Thoracic aorta (tissue), 2 donors: ENCODE measurements around the gene SLCO2A1. TPM values are rescaled to one million over a fixed set of nuclear protein-coding genes. Genes with fewer than 3 reads are reported as not detected.

Experiments
- ATAC-seq: fragments of 150-250 bp; one replicate; pipeline ENCODE4 v1.8.0; 2017; ENCODE audit warnings: low read depth; ENCODE audit not compliant: insufficient number of reproducible peaks, low FRiP score
- DNase-seq: peaks from one replicate; pipeline ENCODE4 v3.0.0-alpha.2; 2020; ENCODE audit warnings: low spot score
- H3K27ac ChIP-seq, 2 donors: fragments of 200-600 bp; sonication (generic); 1 replicate in 1 of 2; 2 replicates in 1 of 2; pipeline ENCODE4 v1.5.1; 2016; ENCODE audit warnings: mild to moderate bottlenecking in 2 of 2, moderate library complexity in 2 of 2
- H3K27me3 ChIP-seq: fragments of 200-600 bp; sonication (generic); replicated peaks from 2 replicates; pipeline ENCODE4 v1.6.0; 2016; ENCODE audit warnings: mild to moderate bottlenecking; ENCODE audit not compliant: insufficient read depth
- H3K36me3 ChIP-seq: fragments of 200-600 bp; sonication (generic); one replicate; pipeline ENCODE4 v1.5.1; 2016
- H3K4me1 ChIP-seq, 2 donors: fragments of 200-600 bp; sonication (generic); 1 replicate in 1 of 2; 2 replicates in 1 of 2; pipeline versions ENCODE4 v1.5.1 to v1.6.0; 2016; ENCODE audit warnings: low read depth in 2 of 2, mild to moderate bottlenecking in 1 of 2; ENCODE audit not compliant: control insufficient read depth in 1 of 2
- H3K4me3 ChIP-seq: fragments of 200-600 bp; sonication (generic); 2 replicates; pipeline ENCODE4 v1.5.1; 2016; ENCODE audit warnings: mild to moderate bottlenecking
- H3K9me3 ChIP-seq: fragments of 200-600 bp; sonication (generic); 2 replicates; pipeline ENCODE4 v1.5.1; 2016
- total RNA-seq, 2 donors: library from RNA; depleted of rRNA; stranded (reverse); fragments of >200 nt; gene quantifications; one replicate each; pipeline versions ENCODE4 v1.1.0 to v1.2.3, GENCODE V29; 2016
- TF ChIP-seq, protein P1 (sequence below): fragments of 200-600 bp; sonication (generic); IDR thresholded peaks from one replicate; pipeline ENCODE4 v1.5.1; 2019; ENCODE audit warnings: antibody characterized with exemption

The SLCO2A1 gene
- total RNA-seq, 2 donors from 2014 or later, result 7.9 to 115 TPM

DNA sequence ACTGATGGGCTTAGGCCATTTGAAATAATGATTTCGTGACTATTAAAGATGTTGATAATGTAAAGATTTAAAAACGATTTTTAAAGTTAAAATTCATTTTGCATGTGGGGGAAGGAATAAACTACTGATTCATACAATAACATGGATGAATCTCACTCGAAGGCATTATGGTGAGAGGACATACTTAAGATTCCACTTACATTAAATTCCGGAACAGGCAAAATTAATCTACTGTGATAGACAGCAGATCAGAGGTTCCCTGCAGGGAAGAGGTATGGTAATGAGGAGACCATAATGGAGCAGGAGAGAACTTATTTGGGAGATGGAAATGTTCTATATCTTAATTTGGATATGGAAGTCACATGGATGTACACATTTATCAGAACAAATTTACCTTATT lies 105.7 kb downstream of the SLCO2A1 start:
- H3K27ac ChIP-seq, result no peak overlapping the region
- ATAC-seq (no peak), DNase-seq (no peak)
- no peak overlapping the region for H3K4me3 ChIP-seq
- no peaks in the 10 kb centered on the region for H3K27me3 ChIP-seq
- peaks cover 4 to 12% of the 10 kb centered on the region in 2 donors for H3K4me1 ChIP-seq
- TF ChIP-seq, protein P1, sequence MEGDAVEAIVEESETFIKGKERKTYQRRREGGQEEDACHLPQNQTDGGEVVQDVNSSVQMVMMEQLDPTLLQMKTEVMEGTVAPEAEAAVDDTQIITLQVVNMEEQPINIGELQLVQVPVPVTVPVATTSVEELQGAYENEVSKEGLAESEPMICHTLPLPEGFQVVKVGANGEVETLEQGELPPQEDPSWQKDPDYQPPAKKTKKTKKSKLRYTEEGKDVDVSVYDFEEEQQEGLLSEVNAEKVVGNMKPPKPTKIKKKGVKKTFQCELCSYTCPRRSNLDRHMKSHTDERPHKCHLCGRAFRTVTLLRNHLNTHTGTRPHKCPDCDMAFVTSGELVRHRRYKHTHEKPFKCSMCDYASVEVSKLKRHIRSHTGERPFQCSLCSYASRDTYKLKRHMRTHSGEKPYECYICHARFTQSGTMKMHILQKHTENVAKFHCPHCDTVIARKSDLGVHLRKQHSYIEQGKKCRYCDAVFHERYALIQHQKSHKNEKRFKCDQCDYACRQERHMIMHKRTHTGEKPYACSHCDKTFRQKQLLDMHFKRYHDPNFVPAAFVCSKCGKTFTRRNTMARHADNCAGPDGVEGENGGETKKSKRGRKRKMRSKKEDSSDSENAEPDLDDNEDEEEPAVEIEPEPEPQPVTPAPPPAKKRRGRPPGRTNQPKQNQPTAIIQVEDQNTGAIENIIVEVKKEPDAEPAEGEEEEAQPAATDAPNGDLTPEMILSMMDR, result no peak
- H3K36me3 ChIP-seq, result no peaks in the 10 kb centered on the region
- no peaks in the 10 kb centered on the region for H3K9me3 ChIP-seq

DNA sequence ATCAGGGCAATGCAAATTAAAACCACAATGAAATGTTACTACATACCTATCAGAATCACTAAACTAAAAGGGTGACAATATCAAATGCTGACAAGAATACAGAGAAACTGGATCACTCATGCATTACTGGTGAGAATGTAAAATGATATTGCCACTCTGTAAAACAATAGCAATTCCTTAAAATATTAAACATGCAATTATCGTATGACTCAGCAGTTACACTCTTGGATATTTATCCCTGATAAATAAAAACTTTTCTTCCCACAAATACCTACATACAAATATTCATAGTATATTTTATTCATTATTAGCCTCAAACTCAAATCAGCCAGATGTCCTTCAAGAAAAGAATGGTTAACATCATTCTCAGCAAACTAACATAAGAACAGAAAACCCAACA lies 108.1 kb downstream of the SLCO2A1 start:
- Histone ChIP-seq H3K27me3 (no peaks in the 10 kb centered on the region), H3K4me3 (no peak overlapping the region), H3K27ac (no peak overlapping the region), H3K4me1 (no peaks in the 10 kb centered on the region), H3K9me3 (no peaks in the 10 kb centered on the region), H3K36me3 (no peaks in the 10 kb centered on the region)
- TF ChIP-seq, protein P1, result no peak
- ATAC-seq, result no peak
- DNase-seq, result no peak

DNA sequence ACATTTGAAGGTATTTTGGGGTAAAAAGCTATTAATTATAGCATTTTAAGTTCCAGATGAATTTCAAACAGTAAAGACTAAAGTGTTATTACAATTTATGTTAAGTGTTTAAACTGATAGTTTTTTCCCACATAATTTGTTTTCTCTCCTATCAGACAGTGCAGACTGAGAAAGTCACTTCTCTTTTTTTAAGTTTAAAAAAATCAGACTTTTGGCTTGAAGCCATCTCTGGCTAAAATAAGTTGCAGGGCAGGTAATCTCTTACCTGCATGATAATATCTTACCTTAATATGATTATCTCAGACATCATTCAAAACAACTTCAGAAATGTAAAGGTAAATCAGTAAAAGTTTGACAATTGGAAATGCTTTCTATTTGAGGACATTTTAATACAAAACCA lies 112.6 kb downstream of the SLCO2A1 start:
- TF ChIP-seq, protein P1, result no peak
- H3K4me3 ChIP-seq, result no peak overlapping the region
- no peaks in the 10 kb centered on the region for H3K36me3 ChIP-seq
- no peak for DNase-seq
- no peak for ATAC-seq
- H3K9me3 ChIP-seq, result no peaks in the 10 kb centered on the region
- no peaks in the 10 kb centered on the region for H3K27me3 ChIP-seq
- no peak overlapping the region for H3K27ac ChIP-seq
- H3K4me1 ChIP-seq, result no peaks in the 10 kb centered on the region

DNA sequence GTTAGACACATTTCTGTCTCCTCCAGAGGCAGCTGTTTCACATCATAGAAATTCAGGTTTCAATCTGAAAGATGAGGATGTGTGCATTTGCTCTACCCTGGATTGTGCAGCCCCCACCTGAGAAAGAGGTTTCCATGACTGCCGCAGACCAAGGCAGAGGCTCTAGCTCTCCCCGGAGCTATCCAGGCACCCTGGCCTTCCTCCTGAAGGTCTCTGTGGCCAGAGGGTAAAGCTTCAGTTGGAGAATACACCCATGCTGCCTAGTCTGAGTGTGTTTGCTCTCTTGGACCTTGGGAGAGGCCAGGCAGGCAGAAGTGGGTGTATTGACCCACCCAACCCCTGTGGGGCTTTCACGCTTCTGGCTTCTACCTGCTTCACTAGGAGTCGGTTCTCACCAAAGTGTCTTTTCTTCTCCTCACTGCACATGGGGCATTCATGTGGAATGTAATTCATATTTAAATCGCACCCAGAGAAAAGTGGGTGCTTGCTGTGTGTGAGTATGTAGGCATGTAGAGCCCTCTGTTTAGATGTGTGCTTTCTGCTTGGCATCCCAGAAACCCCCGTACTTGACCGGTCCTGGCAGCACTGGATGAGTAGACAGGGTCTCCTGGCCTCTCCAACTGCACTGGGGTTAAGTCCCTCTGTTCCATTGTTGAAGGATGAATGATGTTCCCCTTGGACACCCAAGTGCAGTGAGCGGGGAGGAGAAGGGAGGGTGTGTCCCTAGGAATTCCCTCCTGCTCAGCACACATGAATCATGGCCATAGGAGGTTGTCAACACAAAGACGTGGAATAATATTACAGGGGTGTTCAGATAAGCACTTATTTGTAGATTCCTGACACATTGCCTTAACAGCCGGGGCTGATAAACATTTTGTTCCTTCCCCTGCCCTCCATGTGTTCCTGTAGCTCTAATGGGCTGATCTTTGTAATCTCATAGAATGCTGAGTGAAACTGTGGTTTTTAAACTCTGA lies 113.8 kb downstream of the SLCO2A1 start:
- Histone ChIP-seq H3K27ac (no peak overlapping the region), H3K4me1 (no peaks in the 10 kb centered on the region), H3K9me3 (no peaks in the 10 kb centered on the region), H3K27me3 (no peaks in the 10 kb centered on the region), H3K4me3 (no peak overlapping the region), H3K36me3 (no peaks in the 10 kb centered on the region)
- ATAC-seq, result no peak
- no peak for DNase-seq
- TF ChIP-seq, protein P1, result no peak

DNA sequence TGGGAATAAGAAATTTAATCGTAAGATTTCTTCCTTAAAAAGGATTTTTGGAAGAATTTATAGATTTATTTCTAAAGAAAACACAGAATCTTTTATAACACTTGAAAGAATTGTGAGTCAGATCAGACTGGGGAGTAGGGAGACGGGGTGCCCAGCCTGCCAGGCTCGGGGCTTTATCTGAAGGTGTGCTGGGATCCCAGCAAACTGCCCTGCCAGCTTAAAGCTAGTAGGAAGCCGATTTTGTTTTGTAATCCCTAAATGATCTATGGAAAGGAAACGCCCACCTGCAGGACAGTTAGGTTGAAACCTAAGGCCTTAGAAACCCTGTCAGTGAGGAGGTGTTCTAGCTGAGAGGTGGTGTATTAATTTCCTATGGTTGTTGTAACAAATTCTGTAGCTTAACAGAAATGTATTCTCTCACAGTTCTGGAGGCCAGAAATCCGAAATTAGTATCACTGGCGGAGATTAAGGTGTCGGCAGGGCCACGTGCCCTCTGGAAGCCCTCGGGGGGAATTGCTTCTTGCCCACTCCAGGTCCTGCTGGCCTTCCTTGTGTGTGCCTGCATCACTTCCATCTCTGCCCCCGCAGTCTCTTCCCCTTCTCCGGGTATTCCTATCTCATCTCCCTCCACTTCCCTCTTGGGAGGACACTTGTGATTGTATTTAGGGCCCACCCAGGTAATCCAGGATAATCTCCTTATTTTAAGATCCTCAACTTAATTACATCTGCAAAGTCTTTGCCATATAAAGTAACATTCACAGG lies 114.7 kb downstream of the SLCO2A1 start:
- H3K27ac ChIP-seq, result no peak overlapping the region
- no peak for ATAC-seq
- no peaks in the 10 kb centered on the region for H3K4me1 ChIP-seq
- H3K4me3 ChIP-seq, result no peak overlapping the region
- H3K27me3 ChIP-seq, result no peaks in the 10 kb centered on the region
- TF ChIP-seq, protein P1, result no peak
- H3K9me3 ChIP-seq, result no peaks in the 10 kb centered on the region
- no peaks in the 10 kb centered on the region for H3K36me3 ChIP-seq
- DNase-seq, result no peak
